NCI-H146 treated with DMSO at 0.1 percent for 48 hours (cell line): ENCODE data around the gene MICAL3.
"Not testable (repeated sequence)": the region's sequence is repeated elsewhere in the genome, so short reads cannot be mapped to it uniquely, and the experiment has no call there.

Experiments used
- DNase-seq: peaks from one replicate; lab custom pipeline; 2025; ENCODE audit not compliant: unreplicated experiment; lab: John Stamatoyannopoulos, UW

The MICAL3 gene

GRCh38 chr22:17892376-17892775, 132.0 kb downstream of the MICAL3 start:
- no peak for DNase-seq

DNA sequence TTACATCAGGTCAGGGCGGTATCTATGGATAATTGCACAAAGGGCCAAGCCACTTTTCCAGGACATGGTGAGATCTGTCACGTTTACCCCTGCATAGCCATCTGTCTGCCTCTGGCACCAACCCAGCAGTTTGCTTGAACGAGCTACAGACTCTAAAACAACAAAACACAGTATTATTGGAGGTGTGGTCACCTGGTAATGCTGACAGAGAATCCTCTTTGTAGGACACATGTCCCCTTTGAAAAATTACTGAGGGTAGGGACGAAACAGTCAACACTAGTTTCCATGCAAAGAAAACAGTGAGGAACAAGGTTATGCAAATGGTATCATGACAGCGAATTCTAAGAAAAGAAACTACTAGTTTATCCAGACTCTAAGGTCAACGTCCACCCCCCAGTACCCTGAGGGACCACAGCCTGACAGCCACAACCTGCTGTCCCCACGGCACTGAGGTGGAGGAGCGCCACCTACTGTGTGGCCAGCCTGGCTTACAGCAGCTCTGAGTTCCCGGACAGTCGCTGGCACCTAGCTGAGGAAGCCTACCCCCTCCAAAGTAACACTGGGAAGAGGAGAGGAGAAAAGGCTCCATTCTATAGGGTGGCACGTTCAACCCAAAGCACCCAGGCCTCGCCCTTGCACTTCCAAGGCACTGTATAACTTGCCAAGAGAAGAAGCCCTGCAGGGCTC, 132.7 kb downstream of the MICAL3 start:
- DNase-seq: no peak

GRCh38 chr22:17890892-17891291, 133.5 kb downstream of the MICAL3 start:
- DNase-seq: no peak

DNA sequence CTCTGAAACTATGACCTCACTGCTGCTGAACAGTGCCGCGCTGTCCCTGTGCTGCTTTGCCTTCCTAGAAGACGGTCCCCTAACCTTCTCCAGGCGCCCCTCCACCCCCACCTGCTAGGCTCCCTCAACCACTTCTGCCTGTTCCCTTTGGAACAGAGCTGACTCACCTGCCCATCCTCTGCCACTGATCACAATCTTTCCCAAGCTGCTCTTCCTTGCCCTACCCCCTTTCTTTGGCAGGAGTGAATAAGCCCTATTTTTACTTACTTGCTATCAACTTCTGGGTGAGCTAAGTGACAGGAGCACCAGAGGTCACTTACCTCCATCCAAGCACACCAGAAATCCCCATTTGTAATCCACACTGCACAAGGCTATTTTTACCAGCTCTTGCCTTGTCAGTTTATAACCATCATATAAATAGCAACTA, 134.1 kb downstream of the MICAL3 start:
- DNase-seq: no peak

- no peak for DNase-seq
These were observed 135.5 kb downstream of the MICAL3 start for GRCh38 chr22:17888855-17889254.

- DNase-seq: no peak
These were observed 135.9 kb downstream of the MICAL3 start for GRCh38 chr22:17888439-17888838.

DNA sequence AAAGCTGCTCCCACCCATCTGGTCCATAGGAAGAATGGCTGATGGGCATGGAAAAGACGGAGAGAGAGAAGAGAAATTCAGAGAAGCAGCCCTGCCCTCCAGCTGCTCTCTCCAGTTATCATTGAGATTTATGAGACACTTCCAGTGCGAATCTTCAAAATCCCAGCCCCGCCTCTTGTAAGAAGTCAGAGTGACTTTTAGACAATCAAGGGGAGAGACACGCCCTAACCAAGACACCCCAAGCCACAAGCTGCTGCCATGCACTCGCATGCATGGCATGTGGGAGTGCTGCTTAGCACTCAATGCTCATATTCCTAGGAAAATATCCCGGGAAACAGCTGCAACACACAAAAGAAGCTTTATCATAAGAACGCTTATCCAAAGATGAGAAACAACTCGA, 139.5 kb downstream of the MICAL3 start:
- no peak for DNase-seq

DNA sequence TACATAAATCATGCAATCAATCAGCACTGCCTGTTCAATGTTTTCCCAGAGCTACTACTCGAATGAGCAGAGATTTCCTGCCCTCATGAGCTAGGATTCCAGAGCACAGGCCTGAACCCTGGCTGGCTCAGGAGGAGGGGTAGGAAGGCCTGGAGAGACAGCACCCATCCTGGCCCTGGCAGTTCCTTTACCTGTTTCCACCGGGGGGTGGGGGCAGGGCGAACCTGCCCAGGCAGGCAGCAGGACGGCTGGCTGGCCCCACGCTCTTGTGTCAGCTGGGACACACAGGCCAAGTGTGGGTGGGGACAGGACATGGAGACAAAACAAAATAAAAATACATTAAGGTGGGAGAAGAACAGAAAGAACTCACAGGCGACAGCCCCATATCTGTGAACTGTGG, 140.3 kb downstream of the MICAL3 start:
- DNase-seq: no peak

DNA sequence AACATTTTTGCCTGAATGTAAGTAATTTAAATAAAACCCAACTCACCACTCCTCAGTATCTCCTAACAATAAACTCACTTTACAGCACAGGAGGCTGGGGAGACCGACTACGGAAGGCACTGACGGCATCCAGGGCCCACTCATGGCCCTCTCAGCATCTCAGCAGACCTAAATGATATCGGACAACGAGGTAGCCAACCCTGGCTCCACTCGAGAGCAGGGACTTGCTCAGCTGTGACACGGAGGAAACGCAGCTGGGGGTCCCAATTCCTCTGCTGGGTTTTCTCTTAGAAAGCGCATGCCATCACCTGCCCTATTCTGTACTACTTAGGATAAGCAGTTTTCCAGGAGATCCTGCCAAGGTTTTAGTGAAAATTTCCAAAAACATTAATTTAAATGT, 141.0 kb downstream of the MICAL3 start:
- no peak for DNase-seq

DNA sequence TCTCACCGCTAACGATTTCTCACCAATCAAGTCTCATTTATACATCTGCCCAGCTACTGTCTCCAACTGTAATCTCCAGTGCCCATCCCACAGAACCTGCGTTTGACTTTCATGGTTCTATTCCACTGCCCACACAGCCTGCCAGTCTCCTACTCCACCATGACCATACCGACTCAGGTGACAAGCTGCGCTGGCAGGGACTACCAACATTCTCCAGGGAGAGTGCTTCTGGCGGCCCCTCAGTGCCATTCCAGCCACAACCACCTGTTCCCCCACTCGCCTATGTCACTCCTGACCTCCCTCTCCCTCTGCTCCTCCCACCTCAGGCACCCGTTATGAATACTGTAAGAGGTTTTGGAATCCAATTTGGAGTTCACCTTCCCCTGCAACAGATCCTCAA, 141.6 kb downstream of the MICAL3 start:
- DNase-seq: no peak

DNA sequence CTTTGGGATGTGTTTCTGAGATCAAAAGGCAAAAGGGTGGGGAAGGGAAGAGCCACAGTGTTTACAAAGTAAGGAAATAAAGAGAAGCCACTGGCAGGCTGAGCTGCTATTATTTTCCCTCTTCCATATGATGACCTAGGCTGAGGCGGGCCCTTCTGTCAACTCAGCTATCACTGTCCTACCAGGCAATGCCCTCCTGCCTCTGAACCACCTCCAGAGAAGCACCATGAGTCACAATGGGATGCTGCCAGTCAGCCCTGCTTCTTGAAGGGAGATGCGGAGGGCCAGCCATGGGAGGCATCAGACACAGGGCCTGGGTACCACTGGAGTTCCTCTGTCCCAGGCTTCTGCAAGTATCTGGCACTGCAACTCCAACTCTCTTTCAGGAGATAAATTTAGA, 142.2 kb downstream of the MICAL3 start:
- no peak for DNase-seq

GRCh38 chr22:17881366-17881765, 143.0 kb downstream of the MICAL3 start:
- no peak for DNase-seq

- no peak for DNase-seq
These were observed 143.9 kb downstream of the MICAL3 start for GRCh38 chr22:17880468-17880867.

DNA sequence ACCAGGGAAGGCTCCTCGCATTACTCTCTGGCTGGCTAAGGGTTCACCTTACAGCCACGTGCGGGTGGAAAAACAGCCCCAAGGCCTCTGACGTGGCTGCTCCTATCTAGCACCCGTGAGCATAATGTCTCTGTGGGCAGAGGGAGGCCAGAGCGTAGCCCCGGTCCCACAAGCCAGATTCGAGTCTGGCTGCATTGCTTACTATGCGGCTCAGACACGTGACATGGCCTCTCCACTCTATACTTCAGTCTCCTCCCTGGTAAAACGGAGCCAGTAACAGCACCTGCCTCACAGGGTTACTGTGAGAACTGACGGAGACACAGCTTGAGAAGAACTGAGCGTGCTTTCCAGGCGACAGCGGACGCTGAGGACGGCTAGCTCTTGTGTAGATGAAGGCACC, 144.3 kb downstream of the MICAL3 start:
- no peak for DNase-seq

DNA sequence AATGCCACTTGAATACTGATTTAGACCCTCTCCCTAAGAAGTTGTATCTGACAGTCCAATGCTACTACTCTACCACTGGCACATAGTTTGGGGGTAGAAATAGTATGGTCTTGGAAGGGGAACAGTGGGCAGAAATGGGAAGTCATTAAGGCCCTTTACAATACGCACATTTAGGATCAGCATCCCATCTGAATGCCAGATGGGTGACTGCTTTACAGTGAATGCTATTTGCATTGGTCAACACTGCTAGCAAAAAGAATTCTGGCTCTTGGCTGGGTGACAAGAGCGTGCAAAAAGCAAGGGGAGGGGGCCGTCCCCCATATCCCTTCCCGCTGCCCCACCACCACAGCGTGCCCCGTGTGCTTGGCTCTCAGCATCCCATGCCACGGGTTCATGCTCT, 145.4 kb downstream of the MICAL3 start:
- DNase-seq: no peak

- DNase-seq: no peak
These were observed 146.1 kb downstream of the MICAL3 start for GRCh38 chr22:17878186-17878694.

GRCh38 chr22:17876878-17877855, 147.2 kb downstream of the MICAL3 start:
- DNase-seq: not testable (repeated sequence)

GRCh38 chr22:17876306-17876831, 148.0 kb downstream of the MICAL3 start:
- no peak for DNase-seq

GRCh38 chr22:17875631-17876030, 148.7 kb downstream of the MICAL3 start:
- no peak for DNase-seq

DNA sequence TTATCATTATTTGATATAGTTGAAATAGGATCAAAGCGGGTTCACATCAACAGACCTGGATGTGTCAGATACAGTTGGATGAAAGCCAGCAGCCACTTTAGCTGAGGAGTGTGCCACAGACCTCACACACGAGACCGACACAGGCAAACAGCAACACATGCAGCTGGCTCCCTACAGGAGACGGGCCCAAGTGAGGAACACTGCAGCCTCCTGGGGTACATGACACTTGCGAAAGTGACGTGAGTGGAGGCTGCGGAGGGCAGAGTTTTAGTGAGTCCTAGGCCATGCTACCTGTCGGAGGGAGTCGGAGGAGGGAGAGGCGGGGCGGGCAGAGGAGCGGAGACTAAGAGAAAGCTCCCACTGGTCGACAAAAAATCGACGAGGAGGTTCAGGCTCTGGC, 149.2 kb downstream of the MICAL3 start:
- no peak for DNase-seq

DNA sequence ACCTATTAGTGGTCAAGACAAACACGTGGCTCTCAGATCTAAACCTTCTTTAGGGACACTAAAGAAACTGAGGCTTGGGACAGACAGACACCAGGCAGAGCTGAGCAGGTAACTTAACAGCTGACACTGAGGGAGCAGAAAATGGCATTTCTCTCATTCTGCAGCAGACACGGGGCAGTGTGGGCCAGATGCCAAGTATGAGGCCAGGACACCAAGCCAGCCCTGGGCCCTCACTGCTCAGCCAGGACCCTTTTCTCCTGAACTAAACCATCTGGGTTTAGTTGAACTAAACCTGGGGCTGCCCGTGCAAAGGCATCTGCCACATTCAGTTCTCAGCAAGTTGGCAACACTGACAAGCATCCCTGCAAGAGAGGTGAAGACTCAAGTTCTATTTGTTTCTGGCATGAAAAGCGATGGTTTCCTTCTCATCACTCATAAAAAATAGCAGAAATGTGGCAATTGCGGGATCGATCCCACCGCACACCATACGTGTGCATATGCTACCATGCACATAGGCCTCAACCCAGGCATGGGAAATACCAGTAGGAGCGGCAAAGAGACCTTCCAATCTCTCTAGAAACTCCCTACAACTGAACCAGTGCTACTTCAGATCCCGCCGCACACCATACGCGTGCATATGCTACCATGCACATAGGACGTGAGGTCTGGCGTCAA, 150.0 kb downstream of the MICAL3 start:
- no peak for DNase-seq
